Endothelial cell of umbilical vein (primary cell): ENCODE results near the gene LIX1. TPM values are rescaled to one million over a fixed set of nuclear protein-coding genes. Genes with fewer than 3 reads are reported as not detected.

Source experiments
- BruUV-seq: library from RNA; stranded (reverse); fragments of 400-500 nt; replicated peaks from 2 replicates; lab custom pipeline; 2021; lab: Mats Ljungman, UMichigan
- CTCF ChIA-PET: fragments of 300-600, 350-600 bp; sonication (Branson Sonifier 250); formaldehyde crosslinking; loops from one replicate; lab custom pipeline; 2021; ENCODE audit warnings: antibody characterized with exemption, inconsistent platforms; lab: Charles Lee
- POLR2A ChIA-PET: fragments of 300-600, 350-600 bp; sonication (Branson Sonifier 250); formaldehyde crosslinking; loops from one replicate; lab custom pipeline; 2021; ENCODE audit warnings: antibody characterized with exemption, inconsistent platforms; lab: Charles Lee
- DNase-seq: peaks from one replicate; pipeline ENCODE4 v3.0.0-alpha.2; 2011; ENCODE audit warnings: low read depth, low spot score
- FAIRE-seq: peaks from 2 replicates; lab custom pipeline; 2011; peaks lifted over from hg19 to GRCh38; lab: Jason Lieb, UNC
- H2AFZ ChIP-seq: 2 replicates; pipeline ENCODE4 v1.6.0; 2012; ENCODE audit warnings: low read depth, low read length, control low read depth, inconsistent platforms
- H3K27ac ChIP-seq: 2 replicates; pipeline ENCODE4 v1.5.1; 2011; ENCODE audit warnings: low read depth, mild to moderate bottlenecking, control low read depth, low read length, moderate library complexity; ENCODE audit not compliant: insufficient read depth
- H3K27me3 ChIP-seq, 2 experiments: 2 replicates each; pipeline versions ENCODE4 v1.6.0 to v1.6.1; 2011; ENCODE audit warnings: low read length in 2 of 2, mixed read lengths in 1 of 2; ENCODE audit not compliant: control insufficient read depth in 2 of 2, insufficient read depth in 2 of 2
- H3K36me3 ChIP-seq, 2 experiments: 2 replicates in 1 of 2; 3 replicates in 1 of 2; pipeline ENCODE4 v1.5.1; 2011; ENCODE audit warnings: low read length in 2 of 2, mild to moderate bottlenecking in 1 of 2, moderate library complexity in 1 of 2; ENCODE audit not compliant: control insufficient read depth in 2 of 2, insufficient read depth in 2 of 2; ENCODE audit errors: extremely low read depth in 1 of 2
- H3K4me1 ChIP-seq: 3 replicates; pipeline ENCODE4 v1.5.1; 2011; ENCODE audit warnings: mild to moderate bottlenecking, low read length; ENCODE audit not compliant: control insufficient read depth, insufficient read depth; ENCODE audit errors: extremely low read depth
- H3K4me2 ChIP-seq: 2 replicates; pipeline ENCODE4 v1.6.1; 2011; ENCODE audit warnings: low read length, control low read depth, mixed read lengths; ENCODE audit not compliant: insufficient read depth
- H3K4me3 ChIP-seq, 3 experiments: fragments of 200-600 bp in 1 of 3; sonication (generic), shearing (Covaris generic) in 1 of 3; replicated peaks in 1 of 3; 2 replicates each; pipeline ENCODE4 v1.5.1; 2011 to 2016; ENCODE audit warnings: control low read depth in 3 of 3, low read length in 3 of 3, mild to moderate bottlenecking in 2 of 3, inconsistent platforms in 1 of 3, low read depth in 1 of 3, moderate library complexity in 1 of 3; ENCODE audit not compliant: insufficient read depth in 1 of 3
- H3K79me2 ChIP-seq: 2 replicates; pipeline ENCODE4 v1.6.0; 2012; ENCODE audit warnings: low read length, inconsistent platforms; ENCODE audit not compliant: control insufficient read depth, insufficient read depth
- H3K9ac ChIP-seq: replicated peaks from 2 replicates; pipeline ENCODE3; 2011; ENCODE audit warnings: low read length, control low read depth; ENCODE audit not compliant: insufficient read depth; ENCODE audit errors: extremely low read depth
- H3K9me1 ChIP-seq: replicated peaks from 3 replicates; pipeline ENCODE4 v1.6.0; 2011; ENCODE audit warnings: mild to moderate bottlenecking, low read length; ENCODE audit not compliant: control insufficient read depth, insufficient read depth; ENCODE audit errors: extremely low read depth
- H3K9me3 ChIP-seq: replicated peaks from 2 replicates; pipeline ENCODE4 v1.5.1; 2012; ENCODE audit warnings: low read length, inconsistent platforms; ENCODE audit not compliant: control insufficient read depth, insufficient read depth
- H4K20me1 ChIP-seq: replicated peaks from 2 replicates; pipeline ENCODE3; 2011; ENCODE audit warnings: mild to moderate bottlenecking, low read length; ENCODE audit not compliant: control insufficient read depth, insufficient read depth; ENCODE audit errors: extremely low read depth
- CTCF ChIP-seq, 2 donors: IDR thresholded peaks; 1 replicate in 1 of 2; 2 replicates in 1 of 2; pipeline ENCODE4 v1.5.1; 2011; ENCODE audit warnings: low read length in 2 of 2, mild to moderate bottlenecking in 2 of 2, moderate library complexity in 2 of 2, control low read depth in 1 of 2, inconsistent platforms in 1 of 2, low read depth in 1 of 2; ENCODE audit not compliant: insufficient read depth in 1 of 2; ENCODE audit errors: extremely low read depth in 1 of 2
- EZH2 ChIP-seq: IDR thresholded peaks from 2 replicates; pipeline ENCODE4 v1.6.1; 2012; ENCODE audit warnings: borderline replicate concordance, low read depth, mild to moderate bottlenecking, moderate library complexity, low read length, inconsistent platforms; ENCODE audit not compliant: severe bottlenecking
- FOS ChIP-seq: IDR thresholded peaks from 2 replicates; pipeline ENCODE4 v1.6.1; 2011; ENCODE audit warnings: mild to moderate bottlenecking, low read length, moderate library complexity, borderline replicate concordance; ENCODE audit not compliant: insufficient read depth
- GATA2 ChIP-seq: IDR thresholded peaks from 2 replicates; pipeline ENCODE4 v1.7.0; 2011; ENCODE audit warnings: low read depth, mild to moderate bottlenecking, moderate library complexity, mixed read lengths, low read length; ENCODE audit not compliant: insufficient read length, insufficient read depth
- JUN ChIP-seq: IDR thresholded peaks from 2 replicates; pipeline ENCODE4 v1.6.1; 2011; ENCODE audit warnings: borderline replicate concordance, low read depth; ENCODE audit not compliant: insufficient read length, insufficient read depth
- MYC ChIP-seq: IDR thresholded peaks from one replicate; pipeline ENCODE4 v1.6.1; 2011; ENCODE audit warnings: mild to moderate bottlenecking, low read depth, low read length
- POLR2A ChIP-seq: IDR thresholded peaks from 2 replicates; pipeline ENCODE4 v1.6.1; 2012; ENCODE audit warnings: low read depth, mild to moderate bottlenecking, control low read depth, low read length
- POLR2AphosphoS5 ChIP-seq: IDR thresholded peaks from 2 replicates; pipeline ENCODE4 v1.6.1; 2012; ENCODE audit warnings: low read depth, mild to moderate bottlenecking, control low read depth, low read length, moderate library complexity; ENCODE audit not compliant: insufficient read depth
- dilution Hi-C: fragments of 300-500 bp; cut with MboI; formaldehyde crosslinking; loops from one replicate; pipeline ENCODE4 v1.15.0; 2019; ENCODE audit warnings: low sequenced_read_pairs; ENCODE audit not compliant: extremely low pct_ligation_motif_present
- intact Hi-C: fragments of 100-400 bp; cut with micrococcal nuclease; formaldehyde crosslinking; loops from one replicate; pipeline ENCODE4 v1.10.0; 2022
- polyA plus RNA-seq, 4 experiments: library from polyadenylated mRNA; depleted of rRNA in 3 of 4; stranded (reverse) in 3 of 4; unstranded in 1 of 4; fragments of >200 nt; gene quantifications; 2 replicates each; pipeline versions ENCODE4 v1.2.1 to v1.2.3, GENCODE V29; 2011 to 2012; ENCODE audit warnings: missing spikeins in 1 of 4
- total RNA-seq: library from RNA; stranded (reverse); gene quantifications from 2 replicates; pipeline ENCODE4 v1.2.3, GENCODE V29; 2021
- TF ChIP-seq, protein P1 (sequence below): IDR thresholded peaks from 2 replicates; pipeline ENCODE4 v1.6.1; 2011; ENCODE audit not compliant: insufficient read depth, insufficient read length

Gene LIX1
- total and polyA plus RNA-seq, 2 donors (not counting 3 experiments of a cell fraction or from before 2014, with no cell fraction given) = not detected

GRCh38 chr5:97131921-97132320, 10.5 kb downstream of the LIX1 start:
- Histone ChIP-seq H3K27ac (no peak overlapping the region), H3K4me1 (peaks cover 11% of the 10 kb centered on the region), H3K4me3 (no peak overlapping the region), H3K9ac (no peak overlapping the region), H3K27me3 (no peaks in the 10 kb centered on the region), H3K36me3 (no peaks in the 10 kb centered on the region), H2AFZ (no peak overlapping the region), H4K20me1 (no peaks in the 10 kb centered on the region), H3K9me3 (no peaks in the 10 kb centered on the region), H3K79me2 (no peaks in the 10 kb centered on the region), H3K9me1 (no peaks in the 10 kb centered on the region), H3K4me2 (no peak overlapping the region)
- ChIA-PET CTCF (no interaction called here), POLR2A (no interaction called here)
- intact Hi-C loops (no loop called here), dilution Hi-C loops (no loop called here)
- TF ChIP-seq, protein P1, sequence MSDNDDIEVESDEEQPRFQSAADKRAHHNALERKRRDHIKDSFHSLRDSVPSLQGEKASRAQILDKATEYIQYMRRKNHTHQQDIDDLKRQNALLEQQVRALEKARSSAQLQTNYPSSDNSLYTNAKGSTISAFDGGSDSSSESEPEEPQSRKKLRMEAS = no peak
- FAIRE-seq (no peak), DNase-seq (no peak)
- BruUV-seq = no TSS peak

GRCh38 chr5:97131139-97131710, 11.2 kb downstream of the LIX1 start:
- no peaks in the 10 kb centered on the region for H3K36me3 ChIP-seq
- no peaks in the 10 kb centered on the region for H3K9me1 ChIP-seq
- peaks cover 11% of the 10 kb centered on the region for H3K4me1 ChIP-seq
- dilution Hi-C loops = no loop called here
- no peak for TF ChIP-seq GATA2
- TF ChIP-seq FOS = no peak
- TF ChIP-seq JUN = no peak
- TF ChIP-seq EZH2 = no peak
- no peak for TF ChIP-seq POLR2AphosphoS5
- no peak for TF ChIP-seq POLR2A
- TF ChIP-seq CTCF (IDR thresholded peaks at IDR 0.05; ENCODE audit: extremely low read depth in 1 of 2, insufficient read depth in 1 of 2, low read depth in 1 of 2, low read length in 2 of 2) = no peak
- TF ChIP-seq MYC = no peak
- TF ChIP-seq, protein P1 = no peak
- FAIRE-seq (no peak), DNase-seq (no peak)
- BruUV-seq = no TSS peak
- CTCF ChIA-PET = interaction anchor here (0.8 to 1.5 kb wide), 2 partner anchors 11 to 262 kb away, joined by 3 to 4 read pairs; partner anchors contain the start of gene LIX1
- no peaks in the 10 kb centered on the region for H4K20me1 ChIP-seq
- no peak overlapping the region for H3K9ac ChIP-seq
- no peak overlapping the region for H2AFZ ChIP-seq
- intact Hi-C loops = no loop called here
- no peak overlapping the region for H3K4me3 ChIP-seq
- H3K4me2 ChIP-seq = no peak overlapping the region
- POLR2A ChIA-PET = no interaction called here
- H3K79me2 ChIP-seq = no peaks in the 10 kb centered on the region
- H3K27me3 ChIP-seq = no peaks in the 10 kb centered on the region
- no peak overlapping the region for H3K27ac ChIP-seq
- H3K9me3 ChIP-seq = no peaks in the 10 kb centered on the region
